HepG2 (cell line): ENCODE data around the gene TP53TG5. TPM values are rescaled to one million over a fixed set of nuclear protein-coding genes. Genes with fewer than 3 reads are reported as not detected.
A peak's percentile ranks its signal among the peaks of the same experiment; 100 is the strongest.

Experiments used
- ARNTL ChIP-seq: sonication (generic); formaldehyde crosslinking; IDR thresholded peaks from 2 replicates; pipeline ENCODE4 v1.4.0; 2020; ENCODE audit warnings: mild to moderate bottlenecking, missing genetic modification reagents
- DNMT3B ChIP-seq: conservative IDR thresholded peaks from 2 replicates; pipeline ENCODE4 v1.6.1; 2016; ENCODE audit warnings: missing biosample characterization, control low read depth
- FOXC1 ChIP-seq: sonication (generic); formaldehyde crosslinking; IDR thresholded peaks from 2 replicates; pipeline ENCODE4 v1.8.0; 2022; ENCODE audit warnings: mild to moderate bottlenecking, missing genetic modification reagents, borderline replicate concordance
- HMGXB4 ChIP-seq, 2 experiments: sonication (generic) in 1 of 2; formaldehyde crosslinking in 1 of 2; IDR thresholded peaks; 2 replicates each; pipeline versions ENCODE4 v1.4.0 to v1.6.1; 2018 to 2020; ENCODE audit warnings: missing genetic modification reagents in 2 of 2, borderline replicate concordance in 1 of 2, low read depth in 1 of 2, mild to moderate bottlenecking in 1 of 2, missing biosample characterization in 1 of 2
- HNF1A ChIP-seq, 2 experiments: sonication (generic) in 1 of 2; formaldehyde crosslinking in 1 of 2; IDR thresholded peaks; 2 replicates each; pipeline versions ENCODE4 v1.4.0 to v1.6.1; 2016 to 2020; ENCODE audit warnings: borderline replicate concordance in 1 of 2, low read depth in 1 of 2, mild to moderate bottlenecking in 1 of 2, missing genetic modification reagents in 1 of 2
- IKZF5 ChIP-seq: IDR thresholded peaks from 2 replicates; pipeline ENCODE4 v1.6.1; 2018; ENCODE audit warnings: missing genetic modification reagents, mild to moderate bottlenecking, missing compliant biosample characterization
- PITX1 ChIP-seq: sonication (generic); formaldehyde crosslinking; IDR thresholded peaks from 2 replicates; pipeline ENCODE4 v1.5.1; 2020; ENCODE audit warnings: mild to moderate bottlenecking, missing genetic modification reagents
- SMARCC2 ChIP-seq: fragments of 450-650 bp; IDR thresholded peaks from 2 replicates; pipeline ENCODE4 v1.6.1; 2017; ENCODE audit warnings: antibody characterized with exemption, mild to moderate bottlenecking
- TIGD3 ChIP-seq: sonication (generic); formaldehyde crosslinking; IDR thresholded peaks from 2 replicates; pipeline ENCODE4 v1.5.1; 2020; ENCODE audit warnings: mild to moderate bottlenecking, missing genetic modification reagents, borderline replicate concordance
- ZBTB37 ChIP-seq: sonication (generic); formaldehyde crosslinking; IDR thresholded peaks from 2 replicates; pipeline ENCODE4 v1.4.0; 2020; ENCODE audit warnings: mild to moderate bottlenecking, missing genetic modification reagents
- ZBTB43 ChIP-seq: sonication (generic); formaldehyde crosslinking; conservative IDR thresholded peaks from 2 replicates; pipeline ENCODE4 v1.4.0; 2020; ENCODE audit warnings: missing genetic modification reagents
- ZBTB7A ChIP-seq: sonication (generic); formaldehyde crosslinking; IDR thresholded peaks from 2 replicates; pipeline ENCODE4 v1.8.0; 2022; ENCODE audit warnings: mild to moderate bottlenecking, missing genetic modification reagents
- ZFY ChIP-seq: sonication (generic); formaldehyde crosslinking; IDR thresholded peaks from 2 replicates; pipeline ENCODE4 v1.4.0; 2020; ENCODE audit warnings: missing genetic modification reagents
- ZNF713 ChIP-seq: sonication (generic); formaldehyde crosslinking; IDR thresholded peaks from 2 replicates; pipeline ENCODE4 v1.4.0; 2020; ENCODE audit warnings: mild to moderate bottlenecking, missing genetic modification reagents
- ZSCAN29 ChIP-seq: sonication (generic); formaldehyde crosslinking; conservative IDR thresholded peaks from 2 replicates; pipeline ENCODE4 v1.4.0; 2020; ENCODE audit warnings: mild to moderate bottlenecking, missing genetic modification reagents
- polyA plus RNA-seq, 8 experiments: library from polyadenylated mRNA; depleted of rRNA in 3 of 8; stranded (reverse) in 7 of 8; unstranded in 1 of 8; fragments of >200 nt; fragmentation: Illumina TruSeq in 4 of 8; extraction: Trizol in 4 of 8; gene quantifications; 2 replicates each; pipeline versions ENCODE4 v1.2.1 to v1.2.3, GENCODE V29; 2011 to 2016; ENCODE audit warnings: low read depth in 4 of 8, missing spikeins in 1 of 8, mixed read lengths in 1 of 8; ENCODE audit not compliant: insufficient read depth in 1 of 8
- total RNA-seq, 5 experiments: library from RNA; depleted of rRNA; stranded (reverse); fragments of >200 nt; fragmentation: Illumina TruSeq; extraction: Trizol; gene quantifications; 2 replicates each; pipeline ENCODE4 v1.2.3, GENCODE V29; 2016; ENCODE audit warnings: low read depth in 1 of 5

The TP53TG5 gene
- total and polyA plus RNA-seq, 2 of the 13 experiments (the other 11 are each of a cell fraction or from before 2014, with no cell fraction given): 0.11 TPM; not detected in 1

- TF ChIP-seq HNF1A (IDR thresholded peaks at IDR 0.05; ENCODE audit: low read depth) (no peak), HNF1A (CRISPR knock-in tag; IDR thresholded peaks at IDR 0.05; ENCODE audit: borderline replicate concordance) (no peak; the same call in 1 of the 2 replicates), ZNF713 (CRISPR knock-in tag) (peak; percentile 82; the same call in 1 of the 2 replicates), ZBTB43 (0 out of 2 replicates have a peak, but pooled peaks have one; percentile 45), HMGXB4 (CRISPR knock-in tag; IDR thresholded peaks at IDR 0.05; ENCODE audit: borderline replicate concordance in 1 of 2, low read depth in 1 of 2) (peak; percentile 33 to 83; a peak in 3 of 4 replicates), ZFY (CRISPR knock-in tag) (peak; percentile 91), ARNTL (CRISPR knock-in tag) (0 out of 2 replicates have a peak, but pooled peaks have one; percentile 32), PITX1 (CRISPR knock-in tag) (peak; percentile 73), ZBTB37 (no peak), ZSCAN29 (CRISPR knock-in tag) (no peak), ZBTB7A (CRISPR knock-in tag) (no peak; the same call in 1 of the 2 replicates), FOXC1 (CRISPR knock-in tag) (peak; percentile 90; the same call in 1 of the 2 replicates), SMARCC2 (no peak), IKZF5 (CRISPR knock-in tag) (peak; percentile 91), TIGD3 (CRISPR knock-in tag) (0 out of 2 replicates have a peak, but pooled peaks have one; percentile 66), DNMT3B (CRISPR knock-in tag) (peak; percentile 24; the same call in 1 of the 2 replicates)
Observed at GRCh38 chr20:45415822-45416637, 37.9 kb upstream of the TP53TG5 start, which contains the start of gene PIGT (continued).
